Gastrocnemius medialis (tissue), 4 donors: ENCODE results near the gene SYP.

Experiments used
- CTCF ChIP-seq, 5 experiments: fragments of 450-650 bp in 3 of 5; fragments of 200-600 bp in 2 of 5; sonication (generic) in 2 of 5; IDR thresholded peaks in 4 of 5; conservative IDR thresholded peaks in 1 of 5; 1 replicate in 4 of 5; 2 replicates in 1 of 5; pipeline ENCODE4 v1.5.1; 2016 to 2019; ENCODE audit warnings: antibody characterized with exemption in 5 of 5, mild to moderate bottlenecking in 3 of 5, moderate library complexity in 3 of 5
- POLR2A ChIP-seq, 2 donors: fragments of 450-650 bp; IDR thresholded peaks; one replicate each; pipeline ENCODE4 v1.6.1; 2017; ENCODE audit warnings: antibody characterized with exemption in 2 of 2, mild to moderate bottlenecking in 2 of 2, moderate library complexity in 2 of 2

- TF ChIP-seq CTCF (IDR thresholded peaks at IDR 0.05 in 4 of 5, conservative IDR thresholded peaks at IDR 0.05 in 1 of 5) (no peak), POLR2A (IDR thresholded peaks at IDR 0.05) (no peak)
Observed at GRCh38 chrX:49193542-49193964, 6.4 kb downstream of the SYP start.
